Rectal smooth muscle tissue (tissue), 1 donor: ENCODE measurements around the gene CLPX.
"Not testable (repeated sequence)": the region's sequence is repeated elsewhere in the genome, so short reads cannot be mapped to it uniquely, and the experiment has no call there.

Source experiments
- H3K27ac ChIP-seq: one replicate; pipeline ENCODE4 v1.7.0; 2013; ENCODE audit warnings: low read depth, low read length, inconsistent platforms
- H3K27me3 ChIP-seq: one replicate; pipeline ENCODE4 v1.7.0; 2013; ENCODE audit warnings: low read length; ENCODE audit not compliant: control insufficient read depth, insufficient read depth
- H3K36me3 ChIP-seq: one replicate; pipeline ENCODE4 v1.7.0; 2013; ENCODE audit warnings: low read length; ENCODE audit not compliant: control insufficient read depth, insufficient read depth
- H3K4me1 ChIP-seq: one replicate; pipeline ENCODE4 v1.7.0; 2013; ENCODE audit warnings: low read length; ENCODE audit not compliant: control insufficient read depth, insufficient read depth
- H3K4me3 ChIP-seq: one replicate; pipeline ENCODE4 v1.7.0; 2013; ENCODE audit warnings: low read length
- H3K9ac ChIP-seq: one replicate; pipeline ENCODE4 v1.7.0; 2013; ENCODE audit warnings: low read length

The CLPX gene

GRCh38 chr15:65106011-65106590, 79.0 kb downstream of the CLPX start:
- Histone ChIP-seq H3K4me1 (no peaks in the 10 kb centered on the region), H3K36me3 (no peaks in the 10 kb centered on the region), H3K27me3 (no peaks in the 10 kb centered on the region), H3K27ac (no peak overlapping the region), H3K9ac (no peak overlapping the region), H3K4me3 (no peak overlapping the region)

GRCh38 chr15:65105038-65105437, 80.1 kb downstream of the CLPX start:
- no peaks in the 10 kb centered on the region for H3K27me3 ChIP-seq
- no peak overlapping the region for H3K27ac ChIP-seq
- H3K36me3 ChIP-seq, result peaks cover 2% of the 10 kb centered on the region
- H3K4me3 ChIP-seq, result no peak overlapping the region
- H3K4me1 ChIP-seq, result no peaks in the 10 kb centered on the region
- H3K9ac ChIP-seq, result no peak overlapping the region

GRCh38 chr15:65102912-65103311, 82.2 kb downstream of the CLPX start:
- H3K4me3 ChIP-seq, result no peak overlapping the region
- no peak overlapping the region for H3K9ac ChIP-seq
- no peak overlapping the region for H3K27ac ChIP-seq
- no peaks in the 10 kb centered on the region for H3K4me1 ChIP-seq
- no peaks in the 10 kb centered on the region for H3K27me3 ChIP-seq
- H3K36me3 ChIP-seq, result peaks cover 9% of the 10 kb centered on the region

- H3K27me3 ChIP-seq, result no peaks in the 10 kb centered on the region
- H3K36me3 ChIP-seq, result peaks cover 9% of the 10 kb centered on the region
- H3K4me1 ChIP-seq, result no peaks in the 10 kb centered on the region
- no peak overlapping the region for H3K27ac ChIP-seq
- no peak overlapping the region for H3K9ac ChIP-seq
- no peak overlapping the region for H3K4me3 ChIP-seq
These were observed 83.0 kb downstream of the CLPX start for GRCh38 chr15:65101891-65102708.

- Histone ChIP-seq H3K9ac (no peak overlapping the region), H3K27me3 (no peaks in the 10 kb centered on the region), H3K4me3 (no peak overlapping the region), H3K4me1 (no peaks in the 10 kb centered on the region), H3K27ac (no peak overlapping the region), H3K36me3 (peaks cover 9% of the 10 kb centered on the region)
These were observed 83.7 kb downstream of the CLPX start for GRCh38 chr15:65101411-65101890.

- peaks cover 9% of the 10 kb centered on the region for H3K36me3 ChIP-seq
- no peak overlapping the region for H3K9ac ChIP-seq
- no peak overlapping the region for H3K4me3 ChIP-seq
- H3K27ac ChIP-seq, result no peak overlapping the region
- H3K27me3 ChIP-seq, result no peaks in the 10 kb centered on the region
- H3K4me1 ChIP-seq, result peaks cover 4% of the 10 kb centered on the region
These were observed 84.7 kb downstream of the CLPX start for GRCh38 chr15:65100442-65100841.

- not testable (repeated sequence) for H3K27me3 ChIP-seq, H3K9ac ChIP-seq, H3K27ac ChIP-seq, H3K4me3 ChIP-seq, H3K36me3 ChIP-seq
- H3K4me1 ChIP-seq, result peaks cover 11% of the 10 kb centered on the region
These were observed 85.3 kb downstream of the CLPX start for GRCh38 chr15:65099801-65100200.

- Histone ChIP-seq H3K27me3 (no peaks in the 10 kb centered on the region), H3K27ac (no peak overlapping the region), H3K36me3 (peaks cover 9% of the 10 kb centered on the region), H3K4me3 (no peak overlapping the region), H3K4me1 (peaks cover 15% of the 10 kb centered on the region), H3K9ac (no peak overlapping the region)
These were observed 85.8 kb downstream of the CLPX start for GRCh38 chr15:65099336-65099735.
